Liver (tissue), 9 donors: ENCODE data around the gene DTNB. TPM values are rescaled to one million over a fixed set of nuclear protein-coding genes. Genes with fewer than 3 reads are reported as not detected.

ENCODE experiments used
- DNase-seq: peaks from one replicate; pipeline ENCODE4 v3.0.0-alpha.2; 2017; ENCODE audit warnings: low spot score
- H3K27ac ChIP-seq, 2 donors: one replicate each; pipeline ENCODE4 v1.7.0; 2013; ENCODE audit warnings: inconsistent platforms in 2 of 2, low read length in 2 of 2, control low read depth in 1 of 2, low read depth in 1 of 2, mild to moderate bottlenecking in 1 of 2
- H3K27me3 ChIP-seq, 4 donors: one replicate each; pipeline versions ENCODE4 v1.6.1 to v1.7.0; 2013; ENCODE audit warnings: low read length in 3 of 4, inconsistent platforms in 1 of 4, mild to moderate bottlenecking in 1 of 4, moderate library complexity in 1 of 4; ENCODE audit not compliant: control insufficient read depth in 4 of 4, insufficient read depth in 4 of 4
- H3K36me3 ChIP-seq, 4 donors: one replicate each; pipeline versions ENCODE4 v1.6.1 to v1.7.0; 2013; ENCODE audit warnings: low read length in 3 of 4, mild to moderate bottlenecking in 3 of 4, low read depth in 1 of 4, moderate library complexity in 1 of 4; ENCODE audit not compliant: control insufficient read depth in 4 of 4, insufficient read depth in 3 of 4
- H3K4me1 ChIP-seq, 4 donors: one replicate each; pipeline versions ENCODE4 v1.6.1 to v1.7.0; 2013; ENCODE audit warnings: low read length in 3 of 4, mild to moderate bottlenecking in 3 of 4, moderate library complexity in 1 of 4; ENCODE audit not compliant: control insufficient read depth in 4 of 4, insufficient read depth in 4 of 4
- H3K4me3 ChIP-seq, 3 donors: one replicate each; pipeline versions ENCODE4 v1.6.1 to v1.7.0; 2013; ENCODE audit warnings: low read length in 3 of 3, control low read depth in 1 of 3, low read depth in 1 of 3, mild to moderate bottlenecking in 1 of 3
- H3K9ac ChIP-seq, 2 donors: one replicate each; pipeline ENCODE4 v1.7.0; 2013; ENCODE audit warnings: low read length in 2 of 2, mild to moderate bottlenecking in 2 of 2, moderate library complexity in 2 of 2, control low read depth in 1 of 2, low read depth in 1 of 2
- H3K9me3 ChIP-seq, 4 donors: one replicate each; pipeline versions ENCODE4 v1.6.1 to v1.7.0; 2013; ENCODE audit warnings: low read length in 3 of 4; ENCODE audit not compliant: control insufficient read depth in 4 of 4
- CTCF ChIP-seq: fragments of 150-350 bp; IDR thresholded peaks from 2 replicates; pipeline ENCODE4 v1.5.1; 2017; ENCODE audit warnings: improper control_type of control experiment, low read depth, low read length; ENCODE audit not compliant: missing input control
- EGR1 ChIP-seq, 2 donors: IDR thresholded peaks; 2 replicates each; pipeline ENCODE4 v1.6.1; 2016 to 2018; ENCODE audit warnings: antibody characterized with exemption in 2 of 2, low read depth in 2 of 2
- FOXA1 ChIP-seq: IDR thresholded peaks from 2 replicates; pipeline ENCODE4 v1.6.1; 2016; ENCODE audit warnings: antibody characterized with exemption
- FOXA2 ChIP-seq: IDR thresholded peaks from 2 replicates; pipeline ENCODE4 v1.6.1; 2016; ENCODE audit warnings: antibody characterized with exemption
- JUND ChIP-seq, 2 donors: IDR thresholded peaks; 2 replicates each; pipeline ENCODE4 v1.6.1; 2016; ENCODE audit warnings: antibody characterized with exemption in 2 of 2
- MAX ChIP-seq: IDR thresholded peaks from 2 replicates; pipeline ENCODE4 v1.6.1; 2016; ENCODE audit warnings: antibody characterized with exemption
- NR2F2 ChIP-seq: IDR thresholded peaks from 2 replicates; pipeline ENCODE4 v1.6.1; 2016; ENCODE audit warnings: antibody characterized with exemption
- REST ChIP-seq: IDR thresholded peaks from 2 replicates; pipeline ENCODE4 v1.6.1; 2016; ENCODE audit warnings: antibody characterized with exemption, mild to moderate bottlenecking
- RXRA ChIP-seq, 2 donors: IDR thresholded peaks; 2 replicates each; pipeline ENCODE4 v1.6.1; 2017 to 2018; ENCODE audit warnings: antibody characterized with exemption in 2 of 2, mild to moderate bottlenecking in 1 of 2
- SP1 ChIP-seq: IDR thresholded peaks from 2 replicates; pipeline ENCODE4 v1.6.1; 2018; ENCODE audit warnings: antibody characterized with exemption, mild to moderate bottlenecking
- ZBTB33 ChIP-seq: IDR thresholded peaks from 2 replicates; pipeline ENCODE4 v1.6.1; 2016; ENCODE audit warnings: antibody characterized with exemption
- WGBS: extraction: QIAGEN DNeasy Blood & Tissue Kit; methylation state at CpG from one replicate; pipeline ENCODE4 v1.1.7; 2013; 5-methylcytosine and 5-hydroxymethylcytosine counted together
- polyA plus RNA-seq, 2 donors: library from polyadenylated mRNA; stranded (reverse) in 1 of 2; unstranded in 1 of 2; fragments of 200-250 nt in 1 of 2; fragments of >200 nt in 1 of 2; fragmentation: Nextera tagmentation in 1 of 2; extraction: Ambion mirVana in 1 of 2; gene quantifications; one replicate each; pipeline versions ENCODE4 v1.2.1 to v1.2.3, GENCODE V29; 2013 to 2015
- total RNA-seq, 2 donors: library from RNA; depleted of rRNA; stranded (reverse); fragments of >200 nt; gene quantifications; one replicate each; pipeline ENCODE4 v1.2.3, GENCODE V29; 2014
- donor health status: healthy.
- donor health status: healthy.
- donor health status: healthy.
- donor health status: healthy.
- donor health status: healthy.

The DTNB gene
- total and polyA plus RNA-seq, 4 donors: 3.3 to 10.5 (median 6.4) TPM

- WGBS: 70% methylated on average over 6 of the region's 6 CpGs
- Histone ChIP-seq H3K27me3 (no peaks in the 10 kb centered on the region), H3K9me3 (no peaks in the 10 kb centered on the region), H3K4me1 (peaks cover 0 to 15% (median 7%) of the 10 kb centered on the region in 4 donors), H3K9ac (no peak overlapping the region), H3K36me3 (peaks cover 0 to 2% (median under 1%) of the 10 kb centered on the region in 4 donors), H3K27ac (no peak overlapping the region), H3K4me3 (no peak overlapping the region)
- peak; percentile 3 for TF ChIP-seq ZBTB33
- no peak for TF ChIP-seq SP1
- no peak for TF ChIP-seq JUND (IDR thresholded peaks at IDR 0.05)
- no peak for TF ChIP-seq FOXA2
- no peak for DNase-seq
Observed at GRCh38 chr2:25421289-25421688, 252.1 kb downstream of the DTNB start.

GRCh38 chr2:25420820-25421237, 252.5 kb downstream of the DTNB start:
- H3K36me3 ChIP-seq: peaks cover 0 to 2% (median under 1%) of the 10 kb centered on the region in 4 donors
- no peak overlapping the region for H3K9ac ChIP-seq
- H3K4me3 ChIP-seq: no peak overlapping the region
- no peak for DNase-seq
- peaks cover 0 to 12% (median 5%) of the 10 kb centered on the region in 4 donors for H3K4me1 ChIP-seq
- H3K9me3 ChIP-seq: no peaks in the 10 kb centered on the region
- no peaks in the 10 kb centered on the region for H3K27me3 ChIP-seq
- H3K27ac ChIP-seq: no peak overlapping the region
- no peak for TF ChIP-seq CTCF
- TF ChIP-seq REST: no peak
- no peak for TF ChIP-seq FOXA1
- no peak for TF ChIP-seq ZBTB33
- no peak for TF ChIP-seq RXRA (IDR thresholded peaks at IDR 0.05)
- no peak for TF ChIP-seq SP1
- no peak for TF ChIP-seq EGR1 (IDR thresholded peaks at IDR 0.05; ENCODE audit: low read depth in 2 of 2)
- no peak for TF ChIP-seq MAX
- TF ChIP-seq NR2F2: no peak
- WGBS: 64% methylated on average over 2 of the region's 2 CpGs
